Heart right ventricle (tissue), 16 donors: Measurements from ENCODE around the gene ADAM10. TPM values are rescaled to one million over a fixed set of nuclear protein-coding genes. Genes with fewer than 3 reads are reported as not detected.

Experiments
- ATAC-seq, 8 donors: fragments of 200-7000 bp; cut with Tn5 transposase; one replicate each; pipeline ENCODE4 v1.9.1; 2020; ENCODE audit warnings: mild to moderate bottlenecking in 8 of 8, moderate library complexity in 8 of 8, moderate number of reproducible peaks in 1 of 8
- DNase-seq, 2 donors: peaks; one replicate each; pipeline ENCODE4 v3.0.0-alpha.2; 2020
- H3K27ac ChIP-seq, 10 donors: fragments of 200-600 bp; sonication (generic) in 2 of 10; one replicate each; pipeline versions ENCODE4 v1.5.0 to v1.8.0; 2020 to 2022; ENCODE audit warnings: mild to moderate bottlenecking in 3 of 10
- H3K27me3 ChIP-seq, 7 donors: fragments of 200-600 bp; one replicate each; pipeline ENCODE4 v1.8.0; 2021 to 2022; ENCODE audit warnings: mild to moderate bottlenecking in 2 of 7
- H3K36me3 ChIP-seq, 9 donors: fragments of 200-600 bp; sonication (generic) in 1 of 9; one replicate each; pipeline versions ENCODE4 v1.5.0 to v1.8.0; 2020 to 2022; ENCODE audit warnings: mild to moderate bottlenecking in 2 of 9
- H3K4me1 ChIP-seq, 9 donors: fragments of 200-600 bp; sonication (generic) in 1 of 9; one replicate each; pipeline versions ENCODE4 v1.5.0 to v1.8.0; 2020 to 2022; ENCODE audit warnings: mild to moderate bottlenecking in 4 of 9
- H3K4me3 ChIP-seq, 10 donors: fragments of 200-600 bp; sonication (generic) in 2 of 10; one replicate each; pipeline versions ENCODE4 v1.5.0 to v1.8.0; 2020 to 2022; ENCODE audit warnings: mild to moderate bottlenecking in 7 of 10, moderate library complexity in 2 of 10
- H3K9me3 ChIP-seq, 11 donors: fragments of 200-600 bp in 10 of 11; sonication (generic) in 2 of 11; one replicate each; pipeline versions ENCODE4 v1.5.0 to v1.8.0; 2013 to 2022; ENCODE audit warnings: mild to moderate bottlenecking in 2 of 11, control low read depth in 1 of 11, moderate library complexity in 1 of 11
- WGBS, 2 donors: extraction: QIAGEN DNeasy Blood & Tissue Kit; methylation state at CpG; one replicate each; pipeline ENCODE4 v1.1.7; 2013; ENCODE audit warnings: inconsistent platforms in 1 of 2; 5-methylcytosine and 5-hydroxymethylcytosine counted together
- intact Hi-C, 10 donors: fragments of 100-400 bp; cut with DNase I; formaldehyde crosslinking; loops; one replicate each; pipeline versions ENCODE4 v1.11.1 to v1.14.2; 2022
- polyA plus RNA-seq, 2 donors: library from polyadenylated mRNA; stranded (reverse); fragments of 200-250 nt; gene quantifications; one replicate each; pipeline ENCODE4 v1.2.3, GENCODE V29; 2013
- total RNA-seq, 10 donors: library from RNA; stranded (reverse); fragmentation: NEBNext Ultra II Directional in 3 of 10; extraction: Animal tissue kit (Norgen Biotek cat#: 25700) in 3 of 10; gene quantifications; one replicate each; pipeline versions ENCODE4 v1.2.1 to v1.2.4, GENCODE V29; 2021 to 2023
- TF ChIP-seq, protein P1 (sequence below), 9 donors: fragments of 200-600 bp; sonication (generic) in 2 of 9; IDR thresholded peaks; one replicate each; pipeline versions ENCODE4 v1.5.0 to v1.8.0; 2021 to 2022; ENCODE audit warnings: antibody characterized with exemption in 9 of 9, mild to moderate bottlenecking in 5 of 9, moderate library complexity in 1 of 9
- donor health status: Arrhythmogenic right ventricular cardiomyopathy.
- donor health status: ischemic (EF 13 %, LVEDD 7.1; RV severe dilation, severe dysfunction).
- donor health status: healthy with polysubstance abuse.
- donor health status: DM: no; HTN: yes; CAD: no.
- donor health status: DM: no; HTN: no; CAD: no.
- donor health status: ischemic (EF 25% LVEDD 6.9; RV normal size, moderate dysfunction).
- donor health status: ischemic (EF 25% LVEDD 5.7; RV mildly dilated, moderate dysfunction).
- donor health status: healthy.
- donor health status: DM: yes; HTN: yes; CAD: no.
- donor health status: Ischemic cardiomyopathy.
- donor health status: ischemic (EF 35%, LVEDD 5.7; RV mildly dilated, moderate dysfunction).
- donor health status: nonischemic (EF 11% LVEDD 7.7; RV severe dilation, severe dysfunction).
- donor health status: DM: yes; HTN: yes; CAD: no.
- donor health status: PGD.
- donor health status: ischemic (EF 29% LVEDD 5.4; RV normal size, mild dysfunction).
- donor health status: nonischemic (EF 23%, LVEDD 6.1; RV moderate dilation, normal function).

Gene ADAM10
- total and polyA plus RNA-seq, 12 donors, result 10.2 to 110 (median 80.1) TPM

DNA sequence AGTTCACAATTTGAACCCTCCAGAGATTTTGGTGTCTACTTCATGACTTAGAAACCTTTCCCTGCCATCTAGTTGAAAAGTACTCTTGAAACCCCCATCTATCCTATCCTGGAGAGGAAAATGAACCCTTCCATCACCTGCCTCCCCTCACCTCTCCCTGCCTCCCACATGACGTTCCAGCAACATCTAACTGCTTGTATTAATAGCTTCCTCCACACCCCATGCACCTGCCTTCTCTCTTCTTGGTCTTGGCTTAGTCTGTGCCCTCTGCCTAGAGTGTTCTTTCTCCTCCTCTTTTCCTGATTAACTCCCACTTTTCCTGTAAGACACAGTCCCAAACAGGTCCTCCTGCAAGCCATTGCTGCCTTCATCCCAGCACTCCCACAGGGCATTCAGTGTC, 210.0 kb downstream of the ADAM10 start:
- DNase-seq, result no peak
- intact Hi-C loops, result no loop called here

DNA sequence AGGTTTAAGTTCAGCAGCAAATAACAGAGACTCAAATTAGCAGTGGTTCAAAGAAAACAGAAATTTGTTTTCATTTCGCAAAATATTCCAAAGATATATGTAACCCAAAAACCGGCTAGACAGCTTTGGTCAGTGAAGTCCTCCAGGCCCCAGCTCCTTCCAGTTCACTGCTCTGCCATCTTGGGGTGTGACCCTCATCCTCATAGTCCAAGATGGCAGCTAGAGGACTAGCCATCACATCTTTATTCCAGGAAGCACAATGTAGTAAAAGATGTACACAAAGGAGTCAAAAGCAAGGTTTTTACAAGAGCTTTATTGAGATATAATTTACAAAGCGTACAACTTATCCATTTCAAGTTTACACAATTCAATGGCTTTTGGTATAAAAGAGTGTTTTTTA, 210.6 kb downstream of the ADAM10 start:
- ATAC-seq (no peak), DNase-seq (no peak)
- H3K27me3 ChIP-seq, result no peaks in the 10 kb centered on the region
- no peaks in the 10 kb centered on the region for H3K36me3 ChIP-seq
- H3K4me3 ChIP-seq, result no peak overlapping the region
- TF ChIP-seq, protein P1, sequence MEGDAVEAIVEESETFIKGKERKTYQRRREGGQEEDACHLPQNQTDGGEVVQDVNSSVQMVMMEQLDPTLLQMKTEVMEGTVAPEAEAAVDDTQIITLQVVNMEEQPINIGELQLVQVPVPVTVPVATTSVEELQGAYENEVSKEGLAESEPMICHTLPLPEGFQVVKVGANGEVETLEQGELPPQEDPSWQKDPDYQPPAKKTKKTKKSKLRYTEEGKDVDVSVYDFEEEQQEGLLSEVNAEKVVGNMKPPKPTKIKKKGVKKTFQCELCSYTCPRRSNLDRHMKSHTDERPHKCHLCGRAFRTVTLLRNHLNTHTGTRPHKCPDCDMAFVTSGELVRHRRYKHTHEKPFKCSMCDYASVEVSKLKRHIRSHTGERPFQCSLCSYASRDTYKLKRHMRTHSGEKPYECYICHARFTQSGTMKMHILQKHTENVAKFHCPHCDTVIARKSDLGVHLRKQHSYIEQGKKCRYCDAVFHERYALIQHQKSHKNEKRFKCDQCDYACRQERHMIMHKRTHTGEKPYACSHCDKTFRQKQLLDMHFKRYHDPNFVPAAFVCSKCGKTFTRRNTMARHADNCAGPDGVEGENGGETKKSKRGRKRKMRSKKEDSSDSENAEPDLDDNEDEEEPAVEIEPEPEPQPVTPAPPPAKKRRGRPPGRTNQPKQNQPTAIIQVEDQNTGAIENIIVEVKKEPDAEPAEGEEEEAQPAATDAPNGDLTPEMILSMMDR (IDR thresholded peaks at IDR 0.05), result no peak
- intact Hi-C loops, result no loop called here
- WGBS, 2 donors, result 90 to 95% methylated on average over 3 of the region's 3 CpGs
- H3K27ac ChIP-seq, result no peak overlapping the region
- peaks cover 0 to 3% (median 0%) of the 10 kb centered on the region in 11 donors for H3K9me3 ChIP-seq
- H3K4me1 ChIP-seq, result no peaks in the 10 kb centered on the region

More for the DNA sequence above, 210.0 kb downstream of the ADAM10 start:
- WGBS, 2 donors, result 50 to 61% methylated on average over 1 of the region's 1 CpG
- Histone ChIP-seq H3K27me3 (no peaks in the 10 kb centered on the region), H3K4me1 (no peaks in the 10 kb centered on the region), H3K4me3 (no peak overlapping the region), H3K27ac (no peak overlapping the region), H3K36me3 (no peaks in the 10 kb centered on the region), H3K9me3 (peaks cover 0 to 3% (median 0%) of the 10 kb centered on the region in 11 donors)
- ATAC-seq, result no peak
- TF ChIP-seq, protein P1 (IDR thresholded peaks at IDR 0.05), result no peak

Other genes starting within 250 kb of the ADAM10 start
- gene MINDY2, start 21.6 kb upstream of the ADAM10 start, total RNA-seq, result 10 to 100 TPM; 26.9 to 37.4 (median 32.7) TPM
- gene MINDY2, start 21.6 kb upstream of the ADAM10 start, polyA plus RNA-seq, result 10 to 100 TPM in 1 of 2 donors, 1 to 10 TPM in 1; 3.8 to 14.7 TPM
- gene SLTM, start 184.0 kb upstream of the ADAM10 start, total RNA-seq, result 10 to 100 TPM; 37.8 to 65.0 (median 44.4) TPM
- gene SLTM, start 184.0 kb upstream of the ADAM10 start, polyA plus RNA-seq, result 10 to 100 TPM; 33.4 to 74.8 TPM
- gene RNF111, start 238.0 kb upstream of the ADAM10 start, total RNA-seq, result 10 to 100 TPM; 21.2 to 28.7 (median 24.4) TPM
- gene RNF111, start 238.0 kb upstream of the ADAM10 start, polyA plus RNA-seq, result 1 to 10 TPM; 6.0 to 7.9 TPM